NT2/D1 (cell line): ENCODE data around the gene LPP.

Experiments
- SUZ12 ChIP-seq: IDR thresholded peaks from 2 replicates; pipeline ENCODE4 v1.6.1; 2011; ENCODE audit not compliant: insufficient read length, insufficient read depth; ENCODE audit errors: extremely low read depth
- ZNF274 ChIP-seq: IDR thresholded peaks from 2 replicates; pipeline ENCODE4 v1.6.1; 2011; ENCODE audit warnings: mild to moderate bottlenecking, low read depth, low read length

DNA sequence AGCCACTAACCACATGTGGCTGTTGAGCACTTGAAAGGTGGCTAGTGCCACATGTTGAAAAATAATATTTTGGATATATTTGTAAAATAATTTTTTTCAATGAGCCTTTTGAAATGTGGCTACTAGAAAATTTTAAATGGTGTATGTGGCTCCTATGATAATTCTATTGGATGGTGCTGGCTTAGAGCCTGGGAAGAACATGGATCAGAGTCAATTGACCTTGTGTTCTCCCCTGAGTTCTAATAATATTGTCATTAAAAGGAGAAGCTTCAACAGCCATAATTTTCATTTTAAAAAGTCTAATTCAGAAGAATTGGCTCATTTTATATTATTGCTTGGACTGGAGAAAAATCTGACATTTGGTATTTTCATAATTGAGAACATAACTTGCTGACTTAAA, 167.3 kb downstream of the LPP start:
- TF ChIP-seq SUZ12 (no peak), ZNF274 (no peak)
